CD4-positive, alpha-beta T cell (primary cell): ENCODE measurements around the gene OR8H2. TPM values are rescaled to one million over a fixed set of nuclear protein-coding genes. Genes with fewer than 3 reads are reported as not detected.
"Not testable (repeated sequence)": the region's sequence is repeated elsewhere in the genome, so short reads cannot be mapped to it uniquely, and the experiment has no call there.

ENCODE experiments used
- ATAC-seq: fragments of 200-7000 bp; cut with Tn5 transposase; one replicate; pipeline ENCODE4 v1.10.0; 2022; ENCODE audit warnings: mild to moderate bottlenecking; ENCODE audit not compliant: poor library complexity
- CTCF ChIA-PET: fragments of 350-600 bp; sonication (Branson Sonifier 250); formaldehyde crosslinking; loops from one replicate; lab custom pipeline; 2021; ENCODE audit warnings: antibody characterized with exemption, inconsistent platforms; lab: Charles Lee
- POLR2A ChIA-PET: fragments of 350-600 bp; sonication (Branson Sonifier 250); formaldehyde crosslinking; loops from one replicate; lab custom pipeline; 2021; ENCODE audit warnings: antibody characterized with exemption, inconsistent platforms; lab: Charles Lee
- DNase-seq, 14 experiments: peaks; one replicate each; pipeline ENCODE4 v3.0.0-alpha.2; 2013 to 2020; ENCODE audit warnings: mixed read lengths in 2 of 14
- H3K27ac ChIP-seq, 2 donors: one replicate each; pipeline versions ENCODE4 v1.5.1 to v1.7.0; 2013; ENCODE audit warnings: low read length in 2 of 2, low read depth in 1 of 2, mild to moderate bottlenecking in 1 of 2
- H3K27me3 ChIP-seq, 2 experiments: 1 replicate in 1 of 2; 2 replicates in 1 of 2; pipeline versions ENCODE4 v1.6.1 to v1.7.0; 2013; ENCODE audit warnings: low read length in 2 of 2, control low read depth in 1 of 2, mild to moderate bottlenecking in 1 of 2, moderate library complexity in 1 of 2; ENCODE audit not compliant: insufficient read depth in 2 of 2, control insufficient read depth in 1 of 2
- H3K36me3 ChIP-seq: one replicate; pipeline ENCODE4 v1.6.1; 2013; ENCODE audit warnings: low read length, control low read depth; ENCODE audit not compliant: insufficient read depth
- H3K4me1 ChIP-seq: one replicate; pipeline ENCODE4 v1.6.1; 2013; ENCODE audit warnings: low read length, control low read depth; ENCODE audit not compliant: insufficient read depth
- H3K4me3 ChIP-seq: one replicate; pipeline ENCODE4 v1.5.1; 2013; ENCODE audit warnings: mild to moderate bottlenecking, low read length, moderate library complexity
- H3K9me3 ChIP-seq, 2 experiments: 1 replicate in 1 of 2; 2 replicates in 1 of 2; pipeline versions ENCODE4 v1.6.1 to v1.7.0; 2013; ENCODE audit warnings: low read length in 2 of 2, mild to moderate bottlenecking in 2 of 2, control low read depth in 1 of 2, moderate library complexity in 1 of 2; ENCODE audit not compliant: control insufficient read depth in 1 of 2, insufficient read depth in 1 of 2
- H3K27ac Mint-ChIP-seq: one replicate; pipeline ENCODE4 v1.8.0; 2020; ENCODE audit warnings: mixed read lengths
- H3K27me3 Mint-ChIP-seq: one replicate; pipeline ENCODE4 v1.8.0; 2021; ENCODE audit warnings: mixed read lengths
- H3K36me3 Mint-ChIP-seq: one replicate; pipeline ENCODE4 v1.8.0; 2021; ENCODE audit warnings: low read depth, mixed read lengths
- H3K4me1 Mint-ChIP-seq: one replicate; pipeline ENCODE4 v1.8.0; 2021; ENCODE audit warnings: low read depth, mixed read lengths
- H3K4me3 Mint-ChIP-seq: one replicate; pipeline ENCODE4 v1.8.0; 2020; ENCODE audit warnings: mild to moderate bottlenecking, mixed read lengths
- H3K9me3 Mint-ChIP-seq: one replicate; pipeline ENCODE4 v1.8.0; 2020; ENCODE audit warnings: mixed read lengths
- CTCF ChIP-seq: fragments of 200-600 bp; IDR thresholded peaks from one replicate; pipeline ENCODE4 v1.8.0; 2022; ENCODE audit warnings: antibody characterized with exemption, mild to moderate bottlenecking
- intact Hi-C, 2 experiments: fragments of 100-400 bp; cut with DNase I in 1 of 2; cut with micrococcal nuclease in 1 of 2; formaldehyde crosslinking; loops; one replicate each; pipeline versions ENCODE4 v1.15.1 to v1.9.0; 2023 to 2025; cut with DNase I, micrococcal nuclease
- polyA plus RNA-seq, 2 donors: library from polyadenylated mRNA; unstranded; fragments of 120-200 nt; gene quantifications; one replicate each; pipeline ENCODE4 v1.2.1, GENCODE V29; 2013
- total RNA-seq, 174 experiments: library from RNA in 2 of 174; stranded (reverse) in 2 of 174; gene quantifications; one replicate each; pipeline ENCODE4 v1.2.3 and lab custom pipeline; 2021 to 2026

OR8H2 gene
- not detected for total RNA-seq
- not detected for polyA plus RNA-seq (2013, experiment 1 of 2)
- polyA plus RNA-seq (2013, experiment 2 of 2): not detected
- 0 to 0.06 (median 0) reads per million in 172 experiments for total RNA-seq (lab: John Stamatoyannopoulos, UW)

GRCh38 chr11:56103210-56103737 lies at the start of gene OR8H2:
Gene OR8H2, plus strand, starts transcription at chr11:56103687. Its CDS starts 1,356 bp downstream, at chr11:56105043.
- intact Hi-C loops: no loop called here
- CTCF ChIA-PET: no interaction called here
- H3K27ac ChIP-seq: no peak within 1 kb of the TSS
- Mint-ChIP-seq H3K4me1 (no peaks in the 10 kb centered on the region), H3K4me3 (no peak within 1 kb of the TSS), H3K9me3 (peaks cover 13% of the 10 kb centered on the region), H3K27me3 (no peaks in the 10 kb centered on the region), H3K36me3 (no peaks in the 10 kb centered on the region), H3K27ac (no peak within 1 kb of the TSS)
- H3K36me3 ChIP-seq: no peaks in the 10 kb centered on the region
- H3K4me1 ChIP-seq: no peaks in the 10 kb centered on the region
- ATAC-seq (no peak), DNase-seq (no peak)
- peaks cover 3 to 4% of the 10 kb centered on the region in 2 experiments for H3K9me3 ChIP-seq
- no peak for TF ChIP-seq CTCF
- no peaks in the 10 kb centered on the region for H3K27me3 ChIP-seq
- POLR2A ChIA-PET: no interaction called here
- H3K4me3 ChIP-seq: no peak within 1 kb of the TSS

- H3K27me3 Mint-ChIP-seq, H3K27me3 ChIP-seq, H3K4me3 ChIP-seq, H3K27ac Mint-ChIP-seq, H3K4me1 Mint-ChIP-seq, ATAC-seq, H3K27ac ChIP-seq, H3K4me3 Mint-ChIP-seq, H3K36me3 ChIP-seq, CTCF ChIA-PET, H3K4me1 ChIP-seq, H3K9me3 ChIP-seq, DNase-seq, POLR2A ChIA-PET, H3K36me3 Mint-ChIP-seq, intact Hi-C loops: not testable (repeated sequence)
- peaks cover 13% of the 10 kb centered on the region for H3K9me3 Mint-ChIP-seq
Observed at GRCh38 chr11:56056366-56056765, 47.1 kb upstream of the OR8H2 start.

- H3K9me3 Mint-ChIP-seq, H3K4me1 Mint-ChIP-seq, H3K27ac ChIP-seq, ATAC-seq, DNase-seq, H3K4me1 ChIP-seq, H3K4me3 ChIP-seq, H3K27ac Mint-ChIP-seq, H3K27me3 Mint-ChIP-seq, H3K36me3 Mint-ChIP-seq, H3K9me3 ChIP-seq, H3K36me3 ChIP-seq, H3K4me3 Mint-ChIP-seq, CTCF ChIA-PET, POLR2A ChIA-PET, intact Hi-C loops, H3K27me3 ChIP-seq: not testable (repeated sequence)
Observed at GRCh38 chr11:56057661-56058237, 45.7 kb upstream of the OR8H2 start.

GRCh38 chr11:56058260-56058780 lies 45.2 kb upstream of the OR8H2 start:
- H3K9me3 ChIP-seq, DNase-seq, H3K4me3 Mint-ChIP-seq, H3K36me3 Mint-ChIP-seq, H3K9me3 Mint-ChIP-seq, H3K4me1 ChIP-seq, H3K27ac Mint-ChIP-seq, H3K36me3 ChIP-seq, POLR2A ChIA-PET, H3K4me1 Mint-ChIP-seq, H3K27ac ChIP-seq, H3K4me3 ChIP-seq, H3K27me3 Mint-ChIP-seq, ATAC-seq, CTCF ChIA-PET, intact Hi-C loops, H3K27me3 ChIP-seq: not testable (repeated sequence)
